ENCODE measurements around the gene NEAT1. TPM values are rescaled to one million over a fixed set of nuclear protein-coding genes. Genes with fewer than 3 reads are reported as not detected.

Gene NEAT1
- total RNA-seq, 2 donors from 2014 or later = 376 to 539 TPM

DNA sequence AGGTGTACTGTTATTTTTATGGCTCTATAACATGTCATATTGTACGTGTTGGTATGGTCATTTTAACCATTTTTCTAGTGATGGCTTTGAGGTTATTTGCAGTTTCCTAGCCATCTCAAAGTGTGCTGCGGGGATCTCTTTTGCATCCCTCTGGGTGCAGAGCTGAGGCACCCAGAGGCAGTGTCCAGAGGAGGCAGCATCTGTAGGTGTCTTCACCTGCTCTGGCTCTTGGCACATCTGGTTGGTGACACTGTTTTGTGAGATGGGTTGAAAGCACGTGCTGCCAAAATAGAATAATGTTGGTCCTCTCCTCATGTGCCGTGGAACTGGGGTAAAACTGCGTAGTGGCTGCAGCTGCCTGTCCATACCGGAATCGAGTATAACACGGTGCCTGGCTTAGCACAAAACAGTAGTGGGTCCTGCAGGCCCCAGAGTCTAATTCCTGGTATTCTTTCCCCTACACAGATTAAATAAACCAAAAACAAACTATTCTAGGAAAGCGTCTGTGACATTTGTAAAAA lies 12.9 kb downstream of the NEAT1 start:
- no peak for ATAC-seq
- intact Hi-C loops (cut with DNase I) = no loop called here
- no peaks in the 10 kb centered on the region for H3K27me3 ChIP-seq
- TF ChIP-seq, protein P1, sequence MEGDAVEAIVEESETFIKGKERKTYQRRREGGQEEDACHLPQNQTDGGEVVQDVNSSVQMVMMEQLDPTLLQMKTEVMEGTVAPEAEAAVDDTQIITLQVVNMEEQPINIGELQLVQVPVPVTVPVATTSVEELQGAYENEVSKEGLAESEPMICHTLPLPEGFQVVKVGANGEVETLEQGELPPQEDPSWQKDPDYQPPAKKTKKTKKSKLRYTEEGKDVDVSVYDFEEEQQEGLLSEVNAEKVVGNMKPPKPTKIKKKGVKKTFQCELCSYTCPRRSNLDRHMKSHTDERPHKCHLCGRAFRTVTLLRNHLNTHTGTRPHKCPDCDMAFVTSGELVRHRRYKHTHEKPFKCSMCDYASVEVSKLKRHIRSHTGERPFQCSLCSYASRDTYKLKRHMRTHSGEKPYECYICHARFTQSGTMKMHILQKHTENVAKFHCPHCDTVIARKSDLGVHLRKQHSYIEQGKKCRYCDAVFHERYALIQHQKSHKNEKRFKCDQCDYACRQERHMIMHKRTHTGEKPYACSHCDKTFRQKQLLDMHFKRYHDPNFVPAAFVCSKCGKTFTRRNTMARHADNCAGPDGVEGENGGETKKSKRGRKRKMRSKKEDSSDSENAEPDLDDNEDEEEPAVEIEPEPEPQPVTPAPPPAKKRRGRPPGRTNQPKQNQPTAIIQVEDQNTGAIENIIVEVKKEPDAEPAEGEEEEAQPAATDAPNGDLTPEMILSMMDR (IDR thresholded peaks at IDR 0.05) = no peak
- no peak for TF ChIP-seq POLR2A (IDR thresholded peaks at IDR 0.05)
- no peaks in the 10 kb centered on the region for H3K9me3 ChIP-seq
- DNase-seq = peak in 1 of 4 donors; percentile 23
- H3K27ac ChIP-seq = peak overlapping the region in 3 of 4 donors; percentile 11 to 48 (median 22)
- WGBS, 2 donors = 81 to 82% methylated on average over 9 of the region's 9 CpGs
- no peak overlapping the region for H3K4me3 ChIP-seq
- peaks cover 73% of the 10 kb centered on the region for H3K4me1 ChIP-seq
- peaks cover 5 to 24% of the 10 kb centered on the region in 2 donors for H3K36me3 ChIP-seq (replicated peaks in 1 of 2; ENCODE audit: insufficient read depth in 1 of 2, low read depth in 2 of 2)

DNA sequence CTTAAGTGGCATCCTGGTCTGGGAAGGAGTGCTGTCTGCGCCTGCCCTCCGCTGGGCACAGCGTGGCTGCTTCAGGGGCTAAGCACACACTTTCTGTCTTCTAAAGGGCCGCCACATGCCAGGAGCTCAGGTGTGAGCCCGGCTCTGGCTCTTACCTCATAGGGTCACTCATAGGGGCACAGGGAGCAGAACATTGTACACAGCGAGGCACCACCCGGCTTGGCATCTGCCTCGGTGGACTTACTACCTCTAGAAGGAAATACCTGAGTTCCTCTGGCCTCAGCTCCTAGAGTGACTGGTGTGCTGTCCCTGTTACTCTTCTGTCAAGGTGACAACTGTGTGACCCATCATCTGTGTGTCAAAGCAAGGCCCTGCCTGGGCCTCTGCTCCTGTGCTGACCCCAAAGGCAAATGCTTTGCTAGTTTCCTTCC lies 13.4 kb downstream of the NEAT1 start:
- Histone ChIP-seq H3K27me3 (no peaks in the 10 kb centered on the region), H3K9me3 (no peaks in the 10 kb centered on the region), H3K4me1 (peaks cover 73% of the 10 kb centered on the region), H3K27ac (peak overlapping the region in 3 of 4 donors; percentile 11 to 48 (median 22)), H3K36me3 (replicated peaks in 1 of 2; ENCODE audit: insufficient read depth in 1 of 2, low read depth in 2 of 2) (peaks cover 5 to 24% of the 10 kb centered on the region in 2 donors), H3K4me3 (no peak overlapping the region)
- DNase-seq = peak in 3 of 4 donors; percentile 23 to 59 (median 57)
- 85 to 96% methylated on average over 4 to 8 of the region's 8 CpGs for WGBS, 2 donors
- TF ChIP-seq POLR2A (IDR thresholded peaks at IDR 0.05) = no peak
- TF ChIP-seq, protein P1 (IDR thresholded peaks at IDR 0.05) = no peak
- peak; percentile 5 for ATAC-seq
- intact Hi-C loops (cut with DNase I) = no loop called here

DNA sequence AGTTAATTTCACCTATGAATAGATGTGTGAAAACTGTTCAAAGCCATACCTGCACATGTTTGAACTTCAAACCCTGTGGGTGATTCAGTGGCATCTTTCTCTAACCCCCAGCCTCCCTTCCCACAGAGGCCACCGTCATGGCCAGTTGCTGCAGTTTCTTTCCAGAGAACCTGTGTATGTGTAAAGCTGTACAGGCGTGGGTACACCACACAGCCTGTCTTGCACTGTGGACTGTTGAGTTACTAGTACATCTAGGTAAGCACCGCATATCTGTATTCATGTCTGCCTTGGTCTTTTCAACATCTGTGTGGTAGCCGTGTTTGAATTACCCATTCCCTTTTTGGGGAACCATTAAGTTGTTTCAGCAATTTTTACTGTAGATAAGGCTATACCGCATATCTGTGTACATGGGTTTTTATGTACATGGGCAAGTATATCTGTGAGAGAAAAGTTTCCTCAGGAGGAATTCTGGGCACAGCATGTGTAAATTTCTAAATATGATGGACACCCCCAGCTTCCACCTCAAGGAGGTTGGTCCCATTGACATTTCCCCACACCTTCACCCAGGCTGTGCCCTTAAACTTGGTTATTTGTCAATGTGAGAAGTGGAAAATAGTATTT lies 13.9 kb downstream of the NEAT1 start:
- H3K27ac ChIP-seq = peak overlapping the region in 2 of 4 donors; percentile 22 to 48
- intact Hi-C loops (cut with DNase I) = no loop called here
- no peaks in the 10 kb centered on the region for H3K9me3 ChIP-seq
- ATAC-seq (no peak), DNase-seq (no peak)
- WGBS, 2 donors = 75 to 84% methylated on average over 5 of the region's 5 CpGs
- TF ChIP-seq, protein P1 (IDR thresholded peaks at IDR 0.05) = no peak
- peak in 2 of 3 donors; percentile 7 to 25 for TF ChIP-seq POLR2A (IDR thresholded peaks at IDR 0.05)
- no peak overlapping the region for H3K4me3 ChIP-seq
- H3K27me3 ChIP-seq = no peaks in the 10 kb centered on the region
- peaks cover 5 to 24% of the 10 kb centered on the region in 2 donors for H3K36me3 ChIP-seq (replicated peaks in 1 of 2; ENCODE audit: insufficient read depth in 1 of 2, low read depth in 2 of 2)
- H3K4me1 ChIP-seq = peaks cover 74% of the 10 kb centered on the region

DNA sequence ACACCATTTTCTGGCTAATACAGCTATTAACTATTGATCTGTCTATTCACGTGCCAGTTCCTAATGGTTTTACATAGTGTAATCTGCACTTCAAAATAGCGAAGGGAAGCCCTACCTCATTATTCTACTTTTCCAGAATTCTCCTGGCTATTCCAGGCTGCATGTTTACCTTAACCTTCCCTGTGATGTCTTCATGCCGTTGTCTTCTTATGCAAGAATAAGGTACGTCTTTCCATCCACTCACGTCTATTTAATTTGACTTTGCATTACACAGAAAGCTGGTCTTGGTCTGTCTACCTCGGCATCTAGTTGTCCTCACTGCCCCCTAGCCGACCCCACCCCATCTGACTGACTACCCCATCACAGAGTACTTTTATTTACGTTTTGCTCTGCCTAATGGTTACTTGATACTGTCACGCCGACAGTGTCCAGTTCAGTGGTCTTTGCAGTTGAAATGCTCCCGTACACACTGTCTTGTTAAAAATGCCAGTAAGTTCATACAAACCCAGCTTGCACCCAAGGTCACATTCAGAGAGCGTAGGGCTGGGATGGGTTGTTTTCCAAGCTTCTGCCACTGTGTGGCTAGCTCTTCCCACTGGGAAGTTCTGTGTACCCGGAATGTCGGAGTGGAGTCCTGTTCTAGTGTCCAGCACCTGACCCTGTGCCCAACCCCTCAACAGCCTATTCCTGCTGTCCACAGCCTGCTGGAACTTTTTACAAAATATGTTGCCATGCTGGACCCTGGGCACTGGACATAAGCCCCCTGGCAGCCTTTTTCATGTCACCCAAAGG lies 15.0 kb downstream of the NEAT1 start:
- no peak overlapping the region for H3K4me3 ChIP-seq
- H3K9me3 ChIP-seq = no peaks in the 10 kb centered on the region
- peaks cover 78% of the 10 kb centered on the region for H3K4me1 ChIP-seq
- peak overlapping the region in 3 of 4 donors; percentile 14 to 34 (median 22) for H3K27ac ChIP-seq
- H3K27me3 ChIP-seq = no peaks in the 10 kb centered on the region
- WGBS, 2 donors = 68 to 77% methylated on average over 14 of the region's 14 CpGs
- intact Hi-C loops (cut with DNase I) = no loop called here
- peaks cover 5 to 26% of the 10 kb centered on the region in 2 donors for H3K36me3 ChIP-seq (replicated peaks in 1 of 2; ENCODE audit: insufficient read depth in 1 of 2, low read depth in 2 of 2)
- TF ChIP-seq, protein P1 (IDR thresholded peaks at IDR 0.05) = no peak
- peak in 1 of 3 donors; percentile 20 for TF ChIP-seq POLR2A (IDR thresholded peaks at IDR 0.05)
- no peak for DNase-seq
- ATAC-seq = no peak

Data from body of pancreas (tissue), 4 donors.